Heart right ventricle (tissue), 16 donors: ENCODE data around the gene CDC42. TPM values are rescaled to one million over a fixed set of nuclear protein-coding genes. Genes with fewer than 3 reads are reported as not detected.

Source experiments
- ATAC-seq, 8 donors: fragments of 200-7000 bp; cut with Tn5 transposase; one replicate each; pipeline ENCODE4 v1.9.1; 2020; ENCODE audit warnings: mild to moderate bottlenecking in 8 of 8, moderate library complexity in 8 of 8, moderate number of reproducible peaks in 1 of 8
- DNase-seq, 2 donors: peaks; one replicate each; pipeline ENCODE4 v3.0.0-alpha.2; 2020
- H3K27ac ChIP-seq, 10 donors: fragments of 200-600 bp; sonication (generic) in 2 of 10; one replicate each; pipeline versions ENCODE4 v1.5.0 to v1.8.0; 2020 to 2022; ENCODE audit warnings: mild to moderate bottlenecking in 3 of 10
- H3K27me3 ChIP-seq, 7 donors: fragments of 200-600 bp; one replicate each; pipeline ENCODE4 v1.8.0; 2021 to 2022; ENCODE audit warnings: mild to moderate bottlenecking in 2 of 7
- H3K36me3 ChIP-seq, 9 donors: fragments of 200-600 bp; sonication (generic) in 1 of 9; one replicate each; pipeline versions ENCODE4 v1.5.0 to v1.8.0; 2020 to 2022; ENCODE audit warnings: mild to moderate bottlenecking in 2 of 9
- H3K4me1 ChIP-seq, 9 donors: fragments of 200-600 bp; sonication (generic) in 1 of 9; one replicate each; pipeline versions ENCODE4 v1.5.0 to v1.8.0; 2020 to 2022; ENCODE audit warnings: mild to moderate bottlenecking in 4 of 9
- H3K4me3 ChIP-seq, 10 donors: fragments of 200-600 bp; sonication (generic) in 2 of 10; one replicate each; pipeline versions ENCODE4 v1.5.0 to v1.8.0; 2020 to 2022; ENCODE audit warnings: mild to moderate bottlenecking in 7 of 10, moderate library complexity in 2 of 10
- H3K9me3 ChIP-seq, 11 donors: fragments of 200-600 bp in 10 of 11; sonication (generic) in 2 of 11; one replicate each; pipeline versions ENCODE4 v1.5.0 to v1.8.0; 2013 to 2022; ENCODE audit warnings: mild to moderate bottlenecking in 2 of 11, control low read depth in 1 of 11, moderate library complexity in 1 of 11
- CTCF ChIP-seq, 9 donors: fragments of 200-600 bp; sonication (generic) in 2 of 9; IDR thresholded peaks; one replicate each; pipeline versions ENCODE4 v1.5.0 to v1.8.0; 2021 to 2022; ENCODE audit warnings: antibody characterized with exemption in 9 of 9, mild to moderate bottlenecking in 5 of 9, moderate library complexity in 1 of 9
- WGBS, 2 donors: extraction: QIAGEN DNeasy Blood & Tissue Kit; methylation state at CpG; one replicate each; pipeline ENCODE4 v1.1.7; 2013; ENCODE audit warnings: inconsistent platforms in 1 of 2; 5-methylcytosine and 5-hydroxymethylcytosine counted together
- intact Hi-C, 10 donors: fragments of 100-400 bp; cut with DNase I; formaldehyde crosslinking; loops; one replicate each; pipeline versions ENCODE4 v1.11.1 to v1.14.2; 2022
- polyA plus RNA-seq, 2 donors: library from polyadenylated mRNA; stranded (reverse); fragments of 200-250 nt; gene quantifications; one replicate each; pipeline ENCODE4 v1.2.3, GENCODE V29; 2013
- total RNA-seq, 10 donors: library from RNA; stranded (reverse); fragmentation: NEBNext Ultra II Directional in 3 of 10; extraction: Animal tissue kit (Norgen Biotek cat#: 25700) in 3 of 10; gene quantifications; one replicate each; pipeline versions ENCODE4 v1.2.1 to v1.2.4, GENCODE V29; 2021 to 2023
- donor health status: Arrhythmogenic right ventricular cardiomyopathy.
- donor health status: ischemic (EF 13 %, LVEDD 7.1; RV severe dilation, severe dysfunction).
- donor health status: healthy with polysubstance abuse.
- donor health status: DM: no; HTN: yes; CAD: no.
- donor health status: DM: no; HTN: no; CAD: no.
- donor health status: ischemic (EF 25% LVEDD 6.9; RV normal size, moderate dysfunction).
- donor health status: ischemic (EF 25% LVEDD 5.7; RV mildly dilated, moderate dysfunction).
- donor health status: healthy.
- donor health status: DM: yes; HTN: yes; CAD: no.
- donor health status: Ischemic cardiomyopathy.
- donor health status: ischemic (EF 35%, LVEDD 5.7; RV mildly dilated, moderate dysfunction).
- donor health status: nonischemic (EF 11% LVEDD 7.7; RV severe dilation, severe dysfunction).
- donor health status: DM: yes; HTN: yes; CAD: no.
- donor health status: PGD.
- donor health status: ischemic (EF 29% LVEDD 5.4; RV normal size, mild dysfunction).
- donor health status: nonischemic (EF 23%, LVEDD 6.1; RV moderate dilation, normal function).

Gene CDC42
- total and polyA plus RNA-seq, 12 donors, result 68.7 to 259 (median 168) TPM

GRCh38 chr1:22051607-22052114 is 848 bp upstream of the CDC42 start:
- intact Hi-C loops, result loop anchor here in 1 of 10 donors (2.0 kb wide), 1 partner anchor 27 kb away; no protein-coding TSS in a partner anchor
- H3K4me3 ChIP-seq, result peak overlapping the region in 2 of 10 donors; percentile 70 to 87

GRCh38 chr1:22053017-22053860 is 730 bp downstream of the CDC42 start:
- 0 to 1% methylated on average over 57 to 67 of the region's 70 CpGs for WGBS, 2 donors
- peak overlapping the region; percentile 94 to 100 (median 99) for H3K27ac ChIP-seq
- ATAC-seq (peak; percentile 55 to 76 (median 66)), DNase-seq (peak; percentile 49 to 74)
- H3K9me3 ChIP-seq, result no peaks in the 10 kb centered on the region
- TF ChIP-seq CTCF (IDR thresholded peaks at IDR 0.05), result peak in 1 of 9 donors; percentile 19
- no peaks in the 10 kb centered on the region for H3K27me3 ChIP-seq
- intact Hi-C loops, result loop anchor here in 1 of 10 donors (2.0 kb wide), 1 partner anchor 28 kb away; no protein-coding TSS in a partner anchor
- peaks cover 0 to 21% (median 0%) of the 10 kb centered on the region in 9 donors for H3K36me3 ChIP-seq
- H3K4me3 ChIP-seq, result peak overlapping the region; percentile 63 to 90 (median 73)
- H3K4me1 ChIP-seq, result peaks cover 3 to 62% (median 45%) of the 10 kb centered on the region in 9 donors

More at GRCh38 chr1:22051607-22052114, 848 bp upstream of the CDC42 start:
- H3K36me3 ChIP-seq, result peaks cover 0 to 5% (median 0%) of the 10 kb centered on the region in 9 donors
- H3K9me3 ChIP-seq, result no peaks in the 10 kb centered on the region
- H3K4me1 ChIP-seq, result peaks cover under 1 to 47% (median 29%) of the 10 kb centered on the region in 9 donors
- H3K27me3 ChIP-seq, result no peaks in the 10 kb centered on the region
- ATAC-seq, result no peak
- no peak for TF ChIP-seq CTCF (IDR thresholded peaks at IDR 0.05)
- DNase-seq, result no peak
- H3K27ac ChIP-seq, result peak overlapping the region in 3 of 10 donors; percentile 99 to 100 (median 100)
- 88% methylated on average over 13 of the region's 13 CpGs for WGBS, 2 donors

GRCh38 chr1:22053861-22054770 is 1.6 kb downstream of the CDC42 start:
- peak overlapping the region; percentile 94 to 100 (median 99) for H3K27ac ChIP-seq
- H3K4me3 ChIP-seq, result peak overlapping the region; percentile 63 to 90 (median 73)
- ATAC-seq, result no peak
- WGBS, 2 donors, result 45 to 55% methylated on average over 19 of the region's 19 CpGs
- intact Hi-C loops, result loop anchor here in 1 of 10 donors (2.0 kb wide), 1 partner anchor 29 kb away; no protein-coding TSS in a partner anchor
- H3K4me1 ChIP-seq, result peaks cover 3 to 62% (median 54%) of the 10 kb centered on the region in 9 donors
- no peaks in the 10 kb centered on the region for H3K27me3 ChIP-seq
- no peak for DNase-seq
- TF ChIP-seq CTCF (IDR thresholded peaks at IDR 0.05), result no peak
- H3K9me3 ChIP-seq, result no peaks in the 10 kb centered on the region
- peaks cover 0 to 30% (median 0%) of the 10 kb centered on the region in 9 donors for H3K36me3 ChIP-seq
